HL-60 (cell line): Measurements from ENCODE around the gene FGL2.
"Not testable (repeated sequence)": the region's sequence is repeated elsewhere in the genome, so short reads cannot be mapped to it uniquely, and the experiment has no call there.

Experiments used
- DNase-seq, 2 experiments: peaks; one replicate each; pipeline ENCODE4 v3.0.0-alpha.2; 2010 to 2020; ENCODE audit warnings: low read depth in 1 of 2, low spot score in 1 of 2
- H3K27ac ChIP-seq: fragments of 250-450 bp; sonication (Bioruptor Pico); replicated peaks from 2 replicates; pipeline ENCODE4 v1.5.1; 2020; ENCODE audit warnings: mild to moderate bottlenecking, moderate library complexity
- H3K27me3 ChIP-seq: fragments of 250-450 bp; sonication (Bioruptor Pico); 2 replicates; pipeline ENCODE4 v1.5.1; 2021; ENCODE audit warnings: mild to moderate bottlenecking, moderate library complexity; ENCODE audit not compliant: insufficient read depth, poor library complexity, severe bottlenecking
- H3K4me3 ChIP-seq: replicated peaks from 2 replicates; pipeline ENCODE4 v1.5.1; 2011; ENCODE audit warnings: mild to moderate bottlenecking, control low read depth, low read length; ENCODE audit not compliant: insufficient read depth
- CTCF ChIP-seq: IDR thresholded peaks from one replicate; pipeline ENCODE4 v1.5.1; 2011; ENCODE audit warnings: low read length, control low read depth, inconsistent platforms; ENCODE audit not compliant: insufficient read depth
- GABPA ChIP-seq: IDR thresholded peaks from 2 replicates; pipeline ENCODE4 v1.6.1; 2012; ENCODE audit warnings: low read depth
- POLR2AphosphoS5 ChIP-seq: IDR thresholded peaks from 2 replicates; pipeline ENCODE4 v1.6.1; 2012; ENCODE audit warnings: low read depth
- REST ChIP-seq: IDR thresholded peaks from 2 replicates; pipeline ENCODE4 v1.6.1; 2012; ENCODE audit warnings: low read depth; ENCODE audit not compliant: insufficient replicate concordance
- SPI1 ChIP-seq: IDR thresholded peaks from 2 replicates; pipeline ENCODE4 v1.6.1; 2012; ENCODE audit warnings: low read depth, mild to moderate bottlenecking, borderline replicate concordance

FGL2 gene

GRCh38 chr7:77182261-77182660, 17.4 kb downstream of the FGL2 start:
- H3K27me3 ChIP-seq = no peaks in the 10 kb centered on the region
- no peak overlapping the region for H3K27ac ChIP-seq
- TF ChIP-seq SPI1 (no peak), POLR2AphosphoS5 (no peak), REST (no peak), CTCF (no peak), GABPA (no peak)
- DNase-seq = no peak
- H3K4me3 ChIP-seq = no peak overlapping the region

- no peak for TF ChIP-seq SPI1
- TF ChIP-seq POLR2AphosphoS5 = no peak
- no peak for TF ChIP-seq GABPA
- no peak for TF ChIP-seq REST
- TF ChIP-seq CTCF = no peak
- Histone ChIP-seq H3K27ac (no peak overlapping the region), H3K27me3 (no peaks in the 10 kb centered on the region), H3K4me3 (no peak overlapping the region)
- DNase-seq = no peak
These were observed 17.9 kb downstream of the FGL2 start for GRCh38 chr7:77181734-77182133.

- TF ChIP-seq CTCF = no peak
- no peak for TF ChIP-seq GABPA
- no peak for TF ChIP-seq REST
- TF ChIP-seq POLR2AphosphoS5 = no peak
- no peak for TF ChIP-seq SPI1
- H3K4me3 ChIP-seq = no peak overlapping the region
- no peak for DNase-seq
- H3K27me3 ChIP-seq = no peaks in the 10 kb centered on the region
- no peak overlapping the region for H3K27ac ChIP-seq
These were observed 18.5 kb downstream of the FGL2 start for GRCh38 chr7:77181015-77181595.

- H3K4me3 ChIP-seq, H3K27ac ChIP-seq, H3K27me3 ChIP-seq, DNase-seq: not testable (repeated sequence)
These were observed 21.6 kb downstream of the FGL2 start for GRCh38 chr7:77178024-77178423.

- not testable (repeated sequence) for H3K27ac ChIP-seq, DNase-seq, H3K4me3 ChIP-seq, H3K27me3 ChIP-seq
These were observed 22.2 kb downstream of the FGL2 start for GRCh38 chr7:77177321-77177904.
